IMR-90 (cell line): ENCODE data around the gene RXRB. TPM values are rescaled to one million over a fixed set of nuclear protein-coding genes. Genes with fewer than 3 reads are reported as not detected.

Experiments
- ATAC-seq: fragments of 200-7000 bp; cut with Tn5 transposase; 2 replicates; pipeline ENCODE4 v1.9.1; 2020; ENCODE audit warnings: low read depth, mild to moderate bottlenecking, moderate library complexity
- BruUV-seq: library from RNA; stranded (reverse); fragments of 400-500 nt; replicated peaks from 2 replicates; lab custom pipeline; 2021; lab: Mats Ljungman, UMichigan
- CTCF ChIA-PET: fragments of 300-600 bp; formaldehyde crosslinking; extraction: SDS; loops from one replicate; lab custom pipeline; 2021; ENCODE audit warnings: antibody characterized with exemption; lab: Yijun Ruan, JAX
- POLR2A ChIA-PET: fragments of 300-600 bp; sonication (Branson Sonifier 250); formaldehyde crosslinking; loops from one replicate; lab custom pipeline; 2022; ENCODE audit warnings: antibody characterized with exemption; ENCODE audit not compliant: unreplicated experiment; lab: Charles Lee
- DNase-seq: peaks from one replicate; pipeline ENCODE4 v3.0.0; 2013
- H2AFZ ChIP-seq: replicated peaks from 2 replicates; pipeline ENCODE3; 2013; ENCODE audit warnings: low read length, mild to moderate bottlenecking; ENCODE audit not compliant: poor library complexity
- H2AK5ac ChIP-seq: 2 replicates; pipeline ENCODE4 v1.6.1; 2013; ENCODE audit warnings: low read depth, low read length, inconsistent platforms
- H2AK9ac ChIP-seq: replicated peaks from 2 replicates; pipeline ENCODE3; 2013; ENCODE audit warnings: mild to moderate bottlenecking, low read depth, low read length, moderate library complexity; ENCODE audit not compliant: poor library complexity
- H2BK120ac ChIP-seq: 2 replicates; pipeline ENCODE4 v1.6.1; 2013; ENCODE audit warnings: low read depth, low read length, inconsistent platforms
- H2BK15ac ChIP-seq: 3 replicates; pipeline ENCODE4 v1.6.1; 2013; ENCODE audit warnings: low read depth, low read length, inconsistent platforms
- H2BK20ac ChIP-seq: 2 replicates; pipeline ENCODE4 v1.6.1; 2013; ENCODE audit warnings: low read depth, mild to moderate bottlenecking, inconsistent platforms, low read length, moderate library complexity
- H2BK5ac ChIP-seq: 2 replicates; pipeline ENCODE4 v1.6.1; 2013; ENCODE audit warnings: mild to moderate bottlenecking, low read depth, low read length, inconsistent platforms; ENCODE audit not compliant: poor library complexity, severe bottlenecking
- H3K14ac ChIP-seq: replicated peaks from 2 replicates; pipeline ENCODE4 v1.6.1; 2013; ENCODE audit warnings: low read depth, low read length, inconsistent platforms
- H3K18ac ChIP-seq: 2 replicates; pipeline ENCODE4 v1.6.1; 2013; ENCODE audit warnings: low read depth, low read length, control low read depth
- H3K23ac ChIP-seq: 2 replicates; pipeline ENCODE4 v1.6.1; 2013; ENCODE audit warnings: low read depth, low read length, inconsistent platforms
- H3K27ac ChIP-seq: 2 replicates; pipeline ENCODE4 v1.5.1; 2013; ENCODE audit warnings: mild to moderate bottlenecking, control low read depth, low read length; ENCODE audit not compliant: insufficient read depth
- H3K27me3 ChIP-seq: 2 replicates; pipeline ENCODE4 v1.6.1; 2013; ENCODE audit warnings: low read length; ENCODE audit not compliant: control insufficient read depth, insufficient read depth
- H3K36me3 ChIP-seq: 2 replicates; pipeline ENCODE4 v1.6.1; 2013; ENCODE audit warnings: low read length, mixed read lengths; ENCODE audit not compliant: control insufficient read depth, insufficient read depth
- H3K4ac ChIP-seq: 2 replicates; pipeline ENCODE4 v1.6.1; 2013; ENCODE audit warnings: low read depth, low read length, inconsistent platforms
- H3K4me1 ChIP-seq: 2 replicates; pipeline ENCODE4 v1.6.1; 2013; ENCODE audit warnings: low read length, mixed read lengths; ENCODE audit not compliant: control insufficient read depth, insufficient read depth
- H3K4me2 ChIP-seq: 2 replicates; pipeline ENCODE4 v1.6.1; 2013; ENCODE audit warnings: low read depth, mild to moderate bottlenecking, control low read depth, low read length, moderate library complexity
- H3K4me3 ChIP-seq: 2 replicates; pipeline ENCODE4 v1.5.1; 2013; ENCODE audit warnings: low read depth, mild to moderate bottlenecking, control low read depth, low read length, moderate library complexity; ENCODE audit not compliant: insufficient read depth
- H3K56ac ChIP-seq: 2 replicates; pipeline ENCODE4 v1.6.1; 2013; ENCODE audit warnings: low read length, inconsistent platforms; ENCODE audit not compliant: insufficient read depth; ENCODE audit errors: extremely low read depth
- H3K79me1 ChIP-seq, 2 experiments: 2 replicates each; pipeline ENCODE4 v1.6.1; 2013; ENCODE audit warnings: low read length in 2 of 2, inconsistent platforms in 1 of 2, low read depth in 1 of 2
- H3K9ac ChIP-seq: 2 replicates; pipeline ENCODE4 v1.6.1; 2013; ENCODE audit warnings: low read depth, low read length, control low read depth
- H3K9me1 ChIP-seq: 2 replicates; pipeline ENCODE4 v1.6.1; 2013; ENCODE audit warnings: low read length, inconsistent platforms; ENCODE audit not compliant: insufficient read depth
- H3K9me3 ChIP-seq: 2 replicates; pipeline ENCODE4 v1.6.1; 2013; ENCODE audit warnings: low read length; ENCODE audit not compliant: control insufficient read depth, insufficient read depth
- H4K20me1 ChIP-seq: 2 replicates; pipeline ENCODE4 v1.6.1; 2013; ENCODE audit warnings: low read length, inconsistent platforms; ENCODE audit not compliant: insufficient read depth
- H4K5ac ChIP-seq: 2 replicates; pipeline ENCODE4 v1.6.1; 2013; ENCODE audit warnings: mild to moderate bottlenecking, low read depth, low read length, control low read depth
- H4K8ac ChIP-seq, 2 experiments: 2 replicates each; pipeline ENCODE4 v1.6.1; 2013; ENCODE audit warnings: low read depth in 2 of 2, low read length in 2 of 2, control low read depth in 1 of 2, inconsistent platforms in 1 of 2
- H4K91ac ChIP-seq: 2 replicates; pipeline ENCODE4 v1.6.1; 2013; ENCODE audit warnings: low read depth, low read length, inconsistent platforms; ENCODE audit not compliant: insufficient read depth
- CEBPB ChIP-seq: IDR thresholded peaks from 2 replicates; pipeline ENCODE4 v1.6.1; 2012; ENCODE audit warnings: low read depth, low read length, improper control_type of control experiment
- CTCF ChIP-seq: conservative IDR thresholded peaks from 2 replicates; pipeline ENCODE4 v1.5.1; 2012; ENCODE audit warnings: mild to moderate bottlenecking, low read depth, low read length, improper control_type of control experiment
- ELK1 ChIP-seq: fragments of 150-350 bp; IDR thresholded peaks from 2 replicates; pipeline ENCODE4 v1.6.1; 2016; ENCODE audit warnings: low read depth, mild to moderate bottlenecking, low read length, moderate library complexity, borderline replicate concordance
- MAFK ChIP-seq: IDR thresholded peaks from 2 replicates; pipeline ENCODE4 v1.6.1; 2012; ENCODE audit warnings: low read depth, low read length, improper control_type of control experiment
- MAZ ChIP-seq: IDR thresholded peaks from 2 replicates; pipeline ENCODE4 v1.6.1; 2012; ENCODE audit warnings: low read depth, mild to moderate bottlenecking, low read length, improper control_type of control experiment, moderate library complexity, borderline replicate concordance
- NFE2L2 ChIP-seq: fragments of 150-350 bp; IDR thresholded peaks from 2 replicates; pipeline ENCODE4 v1.6.1; 2016; ENCODE audit warnings: low read depth, mild to moderate bottlenecking, low read length
- POLR2A ChIP-seq: IDR thresholded peaks from 2 replicates; pipeline ENCODE4 v1.6.1; 2012; ENCODE audit warnings: mild to moderate bottlenecking, low read depth, low read length
- RAD21 ChIP-seq: IDR thresholded peaks from 2 replicates; pipeline ENCODE4 v1.6.1; 2012; ENCODE audit warnings: low read length, improper control_type of control experiment
- WGBS, 2 experiments: methylation state at CpG; one replicate each; pipeline versions ENCODE4 v1.1.5 to v1.1.7; 2013; ENCODE audit warnings: missing lambda C conversion rate in 2 of 2; ENCODE audit not compliant: insufficient read length in 1 of 2; ENCODE audit errors: extremely low coverage in 2 of 2; 5-methylcytosine and 5-hydroxymethylcytosine counted together
- dilution Hi-C: fragments of 300-500 bp; cut with HindIII; formaldehyde crosslinking; loops from one replicate; pipeline ENCODE4 v1.14.3; 2018; ENCODE audit warnings: low sequenced_read_pairs; ENCODE audit not compliant: unreplicated experiment
- in situ Hi-C: fragments of 300-500 bp; cut with MboI; formaldehyde crosslinking; loops from 3 replicates; pipeline ENCODE4 v1.14.3; 2019; ENCODE audit warnings: low sequenced_read_pairs, inconsistent platforms, mixed read lengths
- intact Hi-C: fragments of 100-400 bp; cut with micrococcal nuclease; formaldehyde crosslinking; loops from 2 replicates; pipeline ENCODE4 v1.10.0; 2022
- polyA plus RNA-seq, 3 experiments: library from polyadenylated mRNA; depleted of rRNA; stranded (reverse); fragments of >200 nt; gene quantifications; 2 replicates each; pipeline ENCODE4 v1.2.3, GENCODE V29; 2012; ENCODE audit warnings: low replicate concordance in 1 of 3
- total RNA-seq: library from RNA; depleted of rRNA; stranded (reverse); fragments of >200 nt; gene quantifications from 2 replicates; pipeline ENCODE4 v1.2.3, GENCODE V29; 2012

Gene RXRB
- total and polyA plus RNA-seq, 2 of the 4 experiments (the other 2 are of a cell fraction), result 18.6 to 53.7 TPM

- Histone ChIP-seq H3K18ac (no peak overlapping the region), H3K4ac (no peak overlapping the region), H4K91ac (no peak overlapping the region), H4K8ac (no peak overlapping the region), H4K20me1 (no peaks in the 10 kb centered on the region), H3K4me3 (no peak overlapping the region), H2BK15ac (no peak overlapping the region), H3K9ac (no peak overlapping the region), H3K4me1 (no peaks in the 10 kb centered on the region), H3K27me3 (peaks cover 13% of the 10 kb centered on the region; the same call in 1 of the 2 replicates), H3K4me2 (no peak overlapping the region), H2BK5ac (no peak overlapping the region), H3K36me3 (no peaks in the 10 kb centered on the region), H3K14ac (no peak overlapping the region), H3K9me3 (no peaks in the 10 kb centered on the region), H3K9me1 (no peaks in the 10 kb centered on the region), H3K56ac (no peak overlapping the region), H2BK20ac (no peak overlapping the region), H3K79me1 (no peaks in the 10 kb centered on the region), H2AK9ac (no peak overlapping the region), H2BK120ac (no peak overlapping the region), H4K5ac (no peak overlapping the region), H2AK5ac (no peak overlapping the region), H2AFZ (no peak overlapping the region), H3K23ac (no peak overlapping the region), H3K27ac (no peak overlapping the region)
- dilution Hi-C loops, result no loop called here
- intact Hi-C loops, result no loop called here
- no TSS peak for BruUV-seq
- in situ Hi-C loops, result no loop called here
- DNase-seq, result no peak
- CTCF ChIA-PET, result interaction anchor here (0.6 kb wide), 1 partner anchor 211 kb away, joined by 3 read pairs; no protein-coding TSS in a partner anchor
- POLR2A ChIA-PET, result no interaction called here
- no CpG with 5 or more reads among the region's 11 CpGs for WGBS, 2 experiments
- TF ChIP-seq MAZ (no peak), CEBPB (no peak), NFE2L2 (no peak), RAD21 (no peak), CTCF (no peak), POLR2A (no peak), ELK1 (no peak), MAFK (no peak)
- no peak for ATAC-seq
Observed at GRCh38 chr6:33173535-33174180, 26.8 kb downstream of the RXRB start.
